ENCODE results near the gene HSP90B1.

The HSP90B1 gene

DNA sequence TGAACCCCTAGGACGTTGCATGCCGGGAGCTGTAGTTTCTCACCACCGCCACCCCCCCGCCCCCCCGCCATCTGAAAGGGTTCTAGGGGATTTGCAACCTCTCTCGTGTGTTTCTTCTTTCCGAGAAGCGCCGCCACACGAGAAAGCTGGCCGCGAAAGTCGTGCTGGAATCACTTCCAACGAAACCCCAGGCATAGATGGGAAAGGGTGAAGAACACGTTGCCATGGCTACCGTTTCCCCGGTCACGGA is 501 bp upstream of the HSP90B1 start:
- no peak for DNase-seq (ENCODE audit: low read depth)

DNA sequence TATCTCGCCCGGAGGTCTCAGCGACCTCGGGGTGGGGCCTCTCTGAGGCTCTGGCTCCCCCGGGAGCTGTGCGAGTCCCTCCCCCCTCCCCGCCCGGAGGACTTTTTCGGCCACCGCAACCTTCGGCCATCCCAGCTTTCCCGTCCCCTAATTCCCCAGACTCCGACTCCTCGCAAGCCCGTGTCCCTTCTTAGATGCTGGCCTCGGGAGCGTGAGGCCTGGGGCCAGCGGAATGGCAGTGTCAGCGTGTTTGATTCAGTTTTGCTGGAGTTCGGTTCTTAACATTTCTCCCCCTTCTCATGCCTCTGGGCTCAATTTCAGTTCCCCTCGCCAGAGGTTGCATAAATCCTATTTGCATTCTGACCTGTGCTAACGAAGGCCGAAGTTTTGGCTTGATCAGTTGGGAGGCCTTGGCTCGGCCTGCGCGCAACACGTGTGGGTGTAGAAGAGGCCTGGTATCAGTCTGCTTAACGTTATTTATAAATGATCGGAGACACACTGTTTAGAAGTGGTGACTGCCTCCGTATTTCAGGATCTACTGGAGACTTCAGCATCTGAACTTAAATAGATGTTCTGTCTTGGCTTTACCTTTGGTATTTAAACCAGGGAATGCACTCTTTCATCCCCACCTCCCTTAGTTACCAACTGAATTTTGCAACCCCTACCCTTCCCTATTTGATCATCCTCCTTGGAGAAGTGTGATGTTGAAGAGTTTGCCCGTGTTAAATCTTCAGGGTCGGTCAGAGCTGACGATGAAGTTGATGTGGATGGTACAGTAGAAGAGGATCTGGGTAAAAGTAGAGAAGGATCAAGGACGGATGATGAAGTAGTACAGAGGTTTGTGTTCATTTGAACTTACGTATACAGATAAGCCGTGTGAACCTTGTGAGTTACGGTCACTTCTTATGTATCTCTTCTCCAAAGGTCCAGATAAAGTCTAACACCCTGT is 851 bp downstream of the HSP90B1 start:
- no peak for DNase-seq (ENCODE audit: low read depth)

DNA sequence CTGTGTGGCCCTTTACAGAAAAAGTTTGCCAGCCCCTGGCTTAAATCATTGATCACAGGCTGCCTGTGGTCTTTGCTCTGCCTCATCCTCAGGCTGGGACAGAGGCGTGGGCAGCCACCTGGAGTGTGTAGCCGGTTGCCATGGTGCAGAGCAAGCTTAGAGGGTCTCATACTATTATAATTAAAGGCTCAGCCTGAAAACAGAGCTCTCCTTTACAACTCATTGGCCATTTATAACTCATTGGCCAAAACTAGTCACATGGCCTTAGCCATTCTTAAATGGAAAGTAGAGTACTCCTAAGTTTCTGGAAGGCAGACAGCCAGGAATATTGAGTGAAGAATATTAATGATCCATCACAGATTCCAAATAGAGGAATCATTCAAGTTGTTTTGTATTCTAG is 3.0 kb downstream of the HSP90B1 start:
- no peak for DNase-seq (ENCODE audit: low read depth)

DNA sequence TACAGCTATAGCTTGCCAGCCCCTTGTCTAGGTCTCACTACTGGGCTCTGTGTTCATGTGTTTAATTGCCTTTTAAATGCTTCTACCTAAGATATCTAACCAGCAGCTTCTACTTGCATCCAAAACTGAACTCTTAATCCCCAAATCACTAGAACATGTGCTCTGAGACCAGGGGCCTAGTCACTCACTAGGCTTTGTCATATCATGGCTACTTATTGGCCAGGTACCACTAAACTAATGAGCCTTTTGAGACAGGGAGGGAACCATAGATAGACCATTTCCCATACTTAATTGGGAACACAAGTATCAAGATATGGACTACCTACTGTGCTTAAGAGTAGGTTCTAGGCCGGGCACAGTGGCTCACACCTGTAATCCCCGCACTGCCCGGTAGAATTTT is 6.5 kb downstream of the HSP90B1 start:
- DNase-seq (ENCODE audit: low read depth) = no peak

DNA sequence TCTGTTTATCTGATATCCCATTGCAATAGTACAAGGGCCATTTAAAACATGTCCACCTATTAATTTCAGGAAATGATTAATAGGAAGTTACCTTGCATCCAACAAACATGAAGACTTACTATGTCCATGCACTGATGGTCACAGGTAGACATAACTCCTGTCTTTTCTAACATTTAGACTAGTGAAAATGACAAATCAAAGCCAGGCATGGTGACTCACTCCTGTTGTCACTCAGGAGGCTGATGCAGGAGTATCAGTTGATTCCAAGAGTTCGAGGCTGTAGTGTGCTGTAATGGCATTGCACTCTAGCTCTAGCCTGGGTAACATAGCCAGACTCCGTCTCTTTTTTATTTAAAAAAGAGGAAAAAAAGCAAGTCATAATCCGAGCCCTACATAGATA is 14.8 kb downstream of the HSP90B1 start:
- DNase-seq (ENCODE audit: low read depth) = no peak

DNA sequence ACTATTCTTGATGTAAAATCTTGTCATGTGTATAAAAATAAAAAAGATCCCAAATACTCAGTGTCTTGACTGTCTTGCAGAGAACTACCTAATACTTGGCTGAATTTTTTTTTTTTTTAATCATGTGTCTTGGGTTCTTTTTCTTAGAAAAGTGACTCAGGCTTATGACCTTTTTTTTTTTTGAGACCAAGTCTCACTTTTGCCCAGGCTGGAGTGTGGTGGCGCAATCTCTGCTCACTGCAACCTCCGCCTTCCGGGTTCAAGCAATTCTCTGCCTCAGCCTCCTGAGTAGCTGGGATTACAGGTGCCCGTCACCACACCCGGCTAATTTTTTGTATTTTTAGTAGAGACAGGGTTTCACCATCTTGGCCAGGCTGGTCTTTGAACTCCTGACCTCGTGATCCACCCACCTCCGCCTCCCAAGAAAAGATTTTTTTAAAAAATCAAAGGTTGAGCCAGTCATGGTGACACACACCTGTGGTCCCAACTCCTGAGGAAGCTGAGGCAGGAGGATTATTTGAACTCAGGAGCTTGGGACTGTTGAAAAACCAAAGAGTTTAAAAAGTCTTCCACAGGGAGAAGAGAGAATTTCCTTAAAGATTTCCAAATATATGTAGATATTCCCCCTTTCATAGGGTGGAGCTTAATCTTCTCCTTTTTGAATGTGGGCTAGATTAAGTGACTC is 17.8 kb downstream of the HSP90B1 start:
- no peak for DNase-seq (ENCODE audit: low read depth)

DNA sequence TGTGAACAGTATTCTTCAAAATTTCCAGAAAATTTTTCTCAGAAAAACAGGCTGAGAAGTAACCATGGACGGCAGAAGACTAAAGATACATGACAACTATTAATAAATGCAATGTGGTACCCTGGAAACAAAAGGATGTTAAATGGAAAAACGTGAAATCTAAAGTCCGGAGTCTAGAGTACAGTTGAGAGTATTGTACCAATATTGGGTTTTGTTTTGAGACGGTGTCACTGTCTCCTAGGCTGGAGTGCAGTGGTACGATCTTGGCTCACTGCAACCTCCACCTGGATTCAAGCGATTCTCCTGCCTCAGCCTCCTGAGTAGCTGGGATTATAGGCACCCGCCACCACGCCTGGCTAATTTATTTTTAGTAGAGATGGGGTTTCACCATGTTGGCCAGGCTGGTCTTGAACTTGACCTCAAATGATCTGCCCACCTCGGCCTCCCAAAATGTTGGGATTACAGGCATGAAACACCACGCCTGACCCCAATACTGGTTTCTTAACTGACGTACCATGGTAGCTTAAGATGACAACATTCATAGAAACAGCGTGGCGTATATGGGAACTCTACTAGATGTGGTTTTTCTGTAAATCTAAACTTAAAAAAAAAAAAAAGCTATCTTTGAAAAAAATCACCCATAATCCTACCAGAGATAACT is 18.7 kb downstream of the HSP90B1 start:
- no peak for DNase-seq (ENCODE audit: low read depth)

DNA sequence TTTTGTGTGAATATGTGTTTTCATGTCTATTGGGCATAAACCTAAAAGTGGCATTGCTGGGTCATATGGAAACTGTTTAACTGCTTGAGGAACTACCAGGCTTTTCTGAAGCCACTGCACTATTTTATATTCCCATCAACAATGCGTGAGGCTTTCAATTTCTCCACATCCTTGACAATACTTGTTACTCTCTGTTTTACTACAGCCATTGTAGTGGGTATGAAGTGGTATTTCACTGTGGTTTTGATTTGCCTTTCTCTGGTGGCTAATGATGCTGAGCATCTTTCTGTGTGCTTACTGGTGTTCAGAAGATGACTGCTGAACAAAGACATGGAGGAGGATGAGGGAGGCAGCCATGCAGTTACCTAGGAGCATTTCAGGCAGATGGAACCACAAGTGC is 22.3 kb downstream of the HSP90B1 start:
- no peak for DNase-seq (ENCODE audit: low read depth)

DNA sequence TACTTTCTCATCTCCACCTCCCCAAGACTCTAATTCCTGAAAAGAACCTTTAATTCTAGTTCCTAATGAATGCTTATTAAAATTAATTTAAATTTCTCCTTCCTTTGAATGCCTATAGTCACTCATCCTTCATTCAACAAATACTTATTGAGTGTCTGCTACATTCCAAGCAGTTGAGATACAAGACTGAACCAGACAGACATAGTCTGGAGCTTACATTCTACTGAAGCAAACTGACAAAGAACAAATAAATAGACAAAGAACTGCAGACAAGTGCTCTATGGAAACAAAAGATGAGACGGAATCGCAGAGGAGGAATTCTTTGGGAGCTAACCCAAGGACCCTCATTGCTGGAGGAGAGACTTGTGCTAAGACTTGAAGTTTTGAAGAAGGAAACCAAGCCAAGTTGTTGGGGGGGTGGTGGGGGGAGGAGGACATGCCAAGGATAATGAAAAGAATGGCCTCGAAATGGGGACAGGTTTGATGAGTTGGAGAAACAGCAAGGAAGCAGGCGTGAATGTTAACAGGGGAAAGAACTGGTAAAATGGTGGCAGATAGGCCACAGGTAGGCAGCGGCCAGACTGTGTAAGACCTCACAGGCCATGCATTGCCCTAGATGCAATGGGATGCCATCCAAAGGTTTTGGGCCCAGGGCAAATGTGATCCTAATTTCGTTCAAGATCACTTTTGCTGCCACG is 25.8 kb downstream of the HSP90B1 start:
- DNase-seq (ENCODE audit: low read depth) = no peak

DNA sequence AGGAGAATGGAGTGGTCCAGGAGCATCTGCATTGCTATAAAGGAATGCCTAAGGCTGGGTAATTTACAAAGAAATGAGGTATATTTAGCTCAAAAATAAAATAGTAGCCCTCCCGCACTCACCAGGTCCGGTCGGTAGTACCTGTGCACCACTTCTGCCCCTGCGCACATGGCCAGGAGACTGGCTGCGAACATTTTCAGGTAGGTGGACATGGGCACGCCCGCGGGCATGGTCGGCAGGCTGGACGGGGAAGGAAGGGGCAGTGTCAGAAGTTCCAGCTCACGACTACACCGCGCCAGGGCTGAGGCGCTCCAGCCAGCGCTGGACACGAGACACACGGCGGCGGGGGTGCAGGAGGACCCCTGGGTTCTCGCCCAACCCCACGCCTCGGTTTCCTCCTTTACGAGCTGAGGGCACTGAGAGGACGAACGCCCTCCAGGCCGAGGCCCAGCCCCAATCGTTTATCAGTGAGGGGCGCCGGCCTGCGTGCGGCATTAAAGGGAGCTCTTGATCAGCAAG is 26.4 kb downstream of the HSP90B1 start:
- no peak for DNase-seq (ENCODE audit: low read depth)

DNA sequence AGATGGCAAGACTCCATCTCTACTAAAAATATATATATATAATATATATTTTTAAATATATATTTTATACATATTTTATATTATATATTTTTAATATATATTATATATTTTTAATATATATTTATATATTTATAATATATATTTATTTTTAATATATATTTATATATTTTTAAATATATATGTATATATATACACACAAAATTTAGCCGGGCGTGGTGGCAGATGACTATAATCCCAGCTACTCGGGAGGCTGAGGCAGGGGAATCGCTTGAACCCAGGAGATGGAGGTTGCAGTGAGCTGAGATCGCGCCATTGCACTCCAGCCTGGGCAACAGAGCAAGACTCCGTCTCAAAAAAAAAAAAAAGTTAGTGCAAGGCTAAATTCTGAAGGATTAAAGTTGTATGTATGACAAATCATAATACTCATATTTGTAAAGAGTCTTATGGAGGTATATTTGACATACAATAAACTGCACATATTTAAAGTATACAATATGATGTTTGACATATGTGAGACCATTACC is 27.7 kb downstream of the HSP90B1 start:
- DNase-seq (ENCODE audit: low read depth) = no peak

DNA sequence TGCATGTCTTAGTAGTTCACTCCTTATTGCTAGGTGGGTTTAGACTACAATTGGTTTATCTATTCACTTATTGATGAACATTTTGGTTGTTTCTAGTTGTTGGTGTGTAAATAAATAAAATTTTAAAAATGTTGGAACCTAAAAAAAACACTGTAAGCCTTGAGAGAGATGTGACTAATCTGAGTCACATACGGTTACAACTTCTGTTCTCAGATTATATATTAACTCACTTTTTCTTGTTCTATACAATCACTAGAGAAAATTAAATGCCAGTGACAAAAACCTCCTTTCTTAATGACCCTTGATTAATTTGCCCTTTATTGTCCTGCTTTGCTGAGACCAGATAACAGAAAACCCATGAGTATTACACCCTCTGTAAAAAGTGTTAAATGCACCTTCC is 28.4 kb downstream of the HSP90B1 start:
- DNase-seq (ENCODE audit: low read depth) = no peak

DNA sequence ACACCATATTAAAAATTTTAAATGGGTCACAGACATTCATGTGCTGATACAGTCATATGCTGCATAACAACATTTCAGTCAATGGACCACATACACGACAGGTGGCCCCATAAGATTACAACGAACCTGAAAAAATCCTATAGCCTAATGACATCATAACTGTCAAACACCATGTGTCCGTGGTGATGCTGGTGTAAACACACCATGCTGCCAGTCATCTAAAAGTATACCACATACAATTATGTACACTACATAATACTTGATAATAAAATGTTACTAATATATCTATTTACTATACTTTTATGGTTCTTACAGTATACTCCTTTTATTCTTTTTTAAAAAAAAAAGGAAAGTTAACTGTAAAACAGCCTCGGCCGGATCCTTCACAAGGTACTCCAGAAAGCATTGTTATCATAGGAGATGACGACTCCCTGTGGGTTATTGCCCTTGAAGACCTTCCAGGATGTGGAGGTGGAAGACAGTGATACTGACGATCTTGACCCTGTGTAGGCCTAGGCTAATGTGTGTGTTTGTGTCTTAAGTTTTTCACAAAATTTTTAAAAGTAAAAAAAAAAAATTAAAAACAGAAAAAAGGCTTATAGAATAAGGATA is 30.5 kb downstream of the HSP90B1 start:
- DNase-seq (ENCODE audit: low read depth) = no peak

DNA sequence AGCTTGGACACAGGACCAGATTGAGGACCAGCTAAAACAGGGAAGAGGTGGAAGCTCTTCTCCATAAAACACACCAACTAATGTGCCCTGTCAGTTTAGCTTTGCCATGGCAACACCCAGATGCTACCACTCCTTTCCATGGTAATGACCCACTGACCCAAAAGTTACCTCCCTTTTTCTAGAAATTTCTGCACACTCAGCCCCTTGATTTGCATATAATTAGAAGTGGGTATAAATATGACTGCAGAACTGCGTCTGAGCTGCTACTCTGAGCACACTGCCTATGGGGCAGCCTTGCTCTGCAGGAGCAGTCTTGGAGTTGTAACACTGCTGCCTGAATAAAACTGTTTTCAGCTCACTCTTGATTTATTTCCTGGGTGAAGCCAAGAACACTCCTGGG is 32.3 kb downstream of the HSP90B1 start:
- no peak for DNase-seq (ENCODE audit: low read depth)

DNA sequence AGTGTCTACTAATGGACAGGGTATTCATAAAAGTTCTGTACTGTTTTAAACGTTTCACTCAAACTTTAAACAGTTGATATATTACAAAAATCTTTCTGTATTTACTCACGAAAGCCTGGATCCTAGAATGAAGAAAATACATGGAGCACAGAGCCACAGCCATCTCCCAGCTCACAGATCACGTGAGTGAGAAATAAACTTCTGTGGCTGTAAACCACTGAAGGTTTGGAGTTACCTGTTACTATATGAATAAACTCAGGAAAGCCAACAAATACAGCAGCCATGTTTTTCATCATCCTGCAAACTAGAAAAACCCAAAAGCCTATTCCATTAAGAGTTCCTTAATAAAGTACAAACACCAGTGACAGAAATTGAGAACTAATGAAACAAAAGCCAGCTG is 34.6 kb downstream of the HSP90B1 start:
- no peak for DNase-seq (ENCODE audit: low read depth)

DNA sequence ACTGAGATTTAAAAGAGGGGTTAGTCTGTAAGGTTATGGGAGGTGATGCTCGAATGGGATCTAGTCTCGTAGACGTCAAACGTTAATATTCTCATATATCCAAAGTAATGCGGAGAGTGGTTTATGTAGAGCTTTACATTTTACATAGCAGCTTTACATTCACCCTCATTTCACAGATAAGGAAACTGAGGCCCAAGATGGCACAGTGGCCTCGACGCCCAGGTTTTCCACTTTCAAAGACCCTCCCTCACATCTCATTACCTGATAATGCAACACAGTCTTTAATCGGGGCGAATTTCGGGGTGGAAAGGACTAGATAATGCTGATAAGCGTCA is 35.0 kb downstream of the HSP90B1 start:
- DNase-seq (ENCODE audit: low read depth) = no peak

DNA sequence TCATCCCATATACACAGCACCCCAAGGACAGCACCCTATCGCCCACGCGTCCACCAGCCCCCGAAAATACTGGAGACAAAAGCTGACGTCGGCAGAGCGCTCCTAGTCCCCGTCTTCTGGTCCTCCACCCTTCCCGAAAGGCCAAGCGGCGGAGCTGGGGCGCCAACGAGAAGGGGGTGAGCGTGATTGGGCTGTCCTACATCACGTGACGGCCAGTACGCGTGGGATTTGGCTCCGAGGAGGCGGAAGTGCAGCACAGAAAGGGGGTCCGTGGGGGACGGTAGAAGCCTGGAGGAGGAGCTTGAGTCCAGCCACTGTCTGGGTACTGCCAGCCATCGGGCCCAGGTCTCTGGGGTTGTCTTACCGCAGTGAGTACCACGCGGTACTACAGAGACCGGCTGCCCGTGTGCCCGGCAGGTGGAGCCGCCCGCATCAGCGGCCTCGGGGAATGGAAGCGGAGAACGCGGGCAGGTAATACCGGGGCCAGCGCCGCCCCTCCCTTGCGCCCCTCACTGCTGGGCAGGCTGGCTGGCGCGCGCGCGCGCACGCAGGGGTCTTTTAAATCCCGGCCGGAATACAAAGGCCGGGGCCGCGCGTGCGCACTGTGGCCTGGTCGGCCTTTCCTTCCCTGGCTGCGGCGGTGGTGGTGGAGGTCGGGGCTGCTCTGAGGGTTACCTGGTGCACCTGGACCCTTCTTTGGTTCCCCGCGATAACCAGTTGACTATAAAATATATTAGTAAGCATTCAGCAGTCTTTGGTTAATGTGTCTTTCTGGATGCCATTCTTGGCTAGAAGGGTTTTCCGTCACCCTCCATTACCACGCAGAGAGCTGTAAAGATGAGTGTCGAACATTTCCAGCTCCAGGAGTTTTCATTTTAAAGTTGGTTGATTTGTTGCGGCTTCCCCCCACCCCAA is 35.6 kb downstream of the HSP90B1 start, which contains the start of gene TDG:
TSS of gene TDG (plus strand) at position 283 of the 915 bp plus-strand sequence. CDS start at position 449, 166 bp downstream.
- peak; percentile 96 for DNase-seq (ENCODE audit: low read depth)

DNA sequence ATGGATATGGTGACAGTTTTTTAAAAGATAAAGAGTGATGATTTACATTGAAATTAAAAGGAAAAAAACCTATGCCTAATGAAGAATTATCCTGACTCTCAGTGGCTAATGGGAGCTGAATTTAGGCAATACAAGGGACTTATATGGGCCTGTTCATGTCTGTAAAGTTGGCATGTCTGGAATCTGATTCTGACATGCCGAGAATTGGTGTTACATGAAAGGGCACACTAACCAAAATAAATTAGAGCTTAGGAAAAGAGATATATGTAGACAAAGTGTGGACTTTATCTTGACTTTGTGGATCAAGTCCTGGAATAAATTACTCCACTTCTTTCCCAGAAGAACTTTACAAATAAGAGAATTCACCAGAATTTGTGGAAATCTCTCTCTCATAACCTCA is 36.5 kb downstream of the HSP90B1 start:
- DNase-seq (ENCODE audit: low read depth) = no peak

DNA sequence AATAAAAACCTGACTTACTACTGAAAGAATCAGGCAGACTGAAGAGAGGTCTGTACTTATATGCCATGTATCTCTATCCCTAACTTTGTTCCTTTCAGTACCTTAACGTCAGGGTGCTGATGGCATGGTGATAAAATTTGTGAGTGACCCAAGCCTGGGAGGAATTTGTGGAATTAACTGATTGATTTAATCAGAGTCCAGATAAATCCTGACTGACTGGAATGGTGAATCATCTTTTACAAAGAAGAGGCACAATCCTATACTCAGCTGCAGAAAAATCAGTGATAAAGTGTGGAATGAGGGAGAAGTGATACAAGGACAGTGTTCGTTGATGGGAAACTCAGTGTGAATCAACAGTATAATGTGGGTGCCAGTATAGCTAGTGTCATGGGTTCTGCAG is 39.2 kb downstream of the HSP90B1 start:
- no peak for DNase-seq (ENCODE audit: low read depth)

DNA sequence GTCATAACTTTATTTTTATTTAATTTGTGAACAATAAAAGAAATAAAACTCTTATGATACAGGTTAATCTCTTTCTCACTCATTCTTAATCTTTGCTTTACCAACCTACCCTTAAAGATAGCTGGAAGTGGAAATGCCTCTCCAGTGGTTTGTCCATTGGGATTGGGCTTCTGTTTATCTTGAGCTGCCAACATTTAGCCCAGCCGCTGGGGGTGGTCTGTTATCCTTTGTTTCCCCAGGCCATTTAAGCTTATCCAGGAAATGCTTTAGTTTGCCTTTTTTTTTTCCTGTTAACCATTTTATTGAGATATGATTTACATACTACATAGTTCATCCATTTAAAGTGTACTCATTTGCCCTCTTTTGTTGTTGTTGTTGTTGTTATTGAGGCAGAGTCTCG is 43.7 kb downstream of the HSP90B1 start:
- no peak for DNase-seq (ENCODE audit: low read depth)

DNA sequence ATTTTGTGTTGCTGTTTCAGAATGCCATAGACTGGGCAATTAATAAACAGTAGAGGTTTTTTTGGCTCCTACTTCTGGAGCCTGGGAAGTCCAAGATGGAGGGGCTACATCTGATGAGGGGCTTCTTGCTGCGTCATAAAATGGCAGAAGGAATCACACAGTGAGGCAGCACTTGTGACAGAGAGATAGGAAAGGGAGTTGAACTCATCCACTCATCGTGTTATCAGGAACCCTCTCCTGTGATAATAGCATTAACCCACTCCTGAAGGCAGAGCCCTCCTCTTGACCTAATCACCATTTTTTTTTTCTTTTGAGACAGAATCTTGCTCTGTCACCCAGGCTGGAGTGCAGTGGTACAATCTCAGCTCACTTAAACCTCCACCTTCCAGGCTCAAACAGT is 45.2 kb downstream of the HSP90B1 start:
- no peak for DNase-seq (ENCODE audit: low read depth)

Data from activated gamma-delta T cell treated with anti-CD3 and anti-CD28 coated beads, Interleukin-2, amount 50 U/mL, for 16 hours (primary cell).